ENCODE data around the gene OMA1.

OMA1 gene

DNA sequence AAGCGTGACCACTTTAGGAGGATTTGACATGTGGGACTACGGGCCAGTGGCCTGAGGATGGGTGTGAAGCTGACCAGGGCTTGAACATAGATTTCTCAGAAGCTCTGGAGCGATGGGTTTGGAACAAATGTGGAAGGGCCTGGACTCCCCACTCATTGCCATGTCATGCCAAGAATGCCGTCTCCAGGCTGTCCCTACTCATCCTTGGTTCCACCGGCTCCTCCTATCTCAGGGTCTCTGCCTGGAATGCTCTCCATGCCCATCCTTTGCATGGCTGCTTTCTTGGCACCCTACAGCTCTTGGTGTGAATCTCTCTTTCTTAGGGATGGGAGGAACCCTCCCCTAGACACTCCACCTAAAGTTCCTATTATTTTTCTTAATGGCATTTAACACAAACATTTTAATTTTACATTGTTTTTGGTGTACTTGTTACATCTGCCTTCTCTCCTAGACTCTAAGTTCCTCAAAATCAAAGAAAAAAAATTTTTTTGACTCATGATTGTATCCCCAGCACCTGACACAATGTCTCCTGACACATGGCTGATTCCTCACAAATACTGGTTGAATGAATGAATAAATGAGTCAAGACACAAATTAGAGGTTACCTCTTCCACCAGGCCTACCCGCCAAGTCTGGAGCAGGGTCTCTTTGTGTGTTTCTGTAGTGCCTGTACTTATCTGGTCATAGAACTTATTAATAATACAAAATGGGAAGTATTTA, 114.5 kb downstream of the OMA1 start:
- no peak for DNase-seq (ENCODE audit: low read depth in 2 of 2)

Measured in stimulated activated CD8-positive, alpha-beta memory T cell treated with anti-CD3 and anti-CD28 coated beads, Interleukin-2, amount 100 ng/mL, for 1 hour (primary cell).